Ishikawa (cell line): Measurements from ENCODE around the gene ZFAND3.

Source experiments
- CREB1 ChIP-seq: IDR thresholded peaks from 2 replicates; pipeline ENCODE4 v1.6.1; 2012; ENCODE audit warnings: low read depth
- EGR1 ChIP-seq: IDR thresholded peaks from 2 replicates; pipeline ENCODE4 v1.6.1; 2012
- YY1 ChIP-seq: IDR thresholded peaks from 2 replicates; pipeline ENCODE4 v1.6.1; 2012; ENCODE audit warnings: low read depth
- ZBTB7A ChIP-seq: IDR thresholded peaks from 2 replicates; pipeline ENCODE4 v1.6.1; 2012; ENCODE audit warnings: low read depth

- TF ChIP-seq YY1 (no peak), CREB1 (no peak), ZBTB7A (no peak), EGR1 (no peak)
Observed at GRCh38 chr6:37785663-37786270, 33.8 kb upstream of the ZFAND3 start.
